H1 (cell line): Measurements from ENCODE around the gene CAMSAP3. TPM values are rescaled to one million over a fixed set of nuclear protein-coding genes. Genes with fewer than 3 reads are reported as not detected.

Experiments used
- CTCF ChIA-PET: fragments of 300-600 bp; sonication (Branson Sonifier 250); formaldehyde crosslinking; loops from one replicate; lab custom pipeline; 2021; ENCODE audit not compliant: partially characterized antibody; lab: Charles Lee
- POLR2A ChIA-PET: fragments of 300-600 bp; sonication (Branson Sonifier 250); formaldehyde crosslinking; loops from one replicate; lab custom pipeline; 2021; ENCODE audit warnings: inconsistent platforms; ENCODE audit not compliant: partially characterized antibody; lab: Charles Lee
- DNase-seq, 2 experiments: peaks; one replicate each; pipeline versions ENCODE4 v3.0.0 to v3.0.0-alpha.2; 2010 to 2022; ENCODE audit warnings: low spot score in 2 of 2, low read depth in 1 of 2, mixed read lengths in 1 of 2
- FAIRE-seq: peaks from 2 replicates; lab custom pipeline; 2011; peaks lifted over from hg19 to GRCh38; lab: Jason Lieb, UNC
- H2AFZ ChIP-seq: 2 replicates; pipeline ENCODE4 v1.8.1; 2012; ENCODE audit warnings: low read length, inconsistent platforms
- H2AK5ac ChIP-seq: 2 replicates; pipeline ENCODE4 v1.6.1; 2013; ENCODE audit warnings: low read depth, low read length
- H2BK120ac ChIP-seq: replicated peaks from 2 replicates; pipeline ENCODE3; 2013; ENCODE audit warnings: low read depth, low read length, inconsistent platforms
- H2BK12ac ChIP-seq: 2 replicates; pipeline ENCODE4 v1.6.1; 2013; ENCODE audit warnings: low read depth, low read length
- H2BK15ac ChIP-seq: 2 replicates; pipeline ENCODE4 v1.6.1; 2013; ENCODE audit warnings: low read length
- H2BK20ac ChIP-seq: 2 replicates; pipeline ENCODE4 v1.6.1; 2013; ENCODE audit warnings: low read length
- H2BK5ac ChIP-seq: 2 replicates; pipeline ENCODE4 v1.6.1; 2013; ENCODE audit warnings: low read depth, low read length
- H3K14ac ChIP-seq: 2 replicates; pipeline ENCODE4 v1.6.1; 2013; ENCODE audit warnings: inconsistent platforms; ENCODE audit not compliant: insufficient read length
- H3K18ac ChIP-seq: 2 replicates; pipeline ENCODE4 v1.6.1; 2013; ENCODE audit warnings: low read length; ENCODE audit errors: extremely low read depth
- H3K23ac ChIP-seq: 2 replicates; pipeline ENCODE4 v1.6.1; 2013; ENCODE audit warnings: inconsistent platforms; ENCODE audit not compliant: insufficient read length
- H3K23me2 ChIP-seq: 2 replicates; pipeline ENCODE4 v1.6.1; 2013; ENCODE audit warnings: low read depth, low read length
- H3K27ac ChIP-seq: 2 replicates; pipeline ENCODE4 v1.6.1; 2011; ENCODE audit warnings: low read depth, low read length, inconsistent platforms
- H3K27me3 ChIP-seq, 4 experiments: replicated peaks in 1 of 4; 1 replicate in 1 of 4; 2 replicates in 3 of 4; pipeline versions ENCODE4 v1.6.1 to v1.8.1; 2011 to 2013; ENCODE audit warnings: low read length in 3 of 4, mild to moderate bottlenecking in 3 of 4, inconsistent platforms in 2 of 4, mixed read lengths in 2 of 4, moderate library complexity in 1 of 4; ENCODE audit not compliant: control insufficient read depth in 3 of 4, insufficient read depth in 3 of 4; ENCODE audit errors: extremely low read depth in 1 of 4
- H3K36me3 ChIP-seq, 4 experiments: 2 replicates each; pipeline versions ENCODE4 v1.6.1 to v1.8.1; 2011 to 2013; ENCODE audit warnings: mild to moderate bottlenecking in 4 of 4, low read length in 3 of 4, moderate library complexity in 2 of 4, control low read depth in 1 of 4, inconsistent platforms in 1 of 4; ENCODE audit not compliant: insufficient read depth in 4 of 4, control insufficient read depth in 2 of 4
- H3K4ac ChIP-seq: replicated peaks from 2 replicates; pipeline ENCODE3; 2013; ENCODE audit warnings: low read length, low read depth, mixed read lengths, inconsistent platforms; ENCODE audit not compliant: insufficient read length
- H3K4me1 ChIP-seq, 4 experiments: replicated peaks in 1 of 4; 1 replicate in 1 of 4; 2 replicates in 3 of 4; pipeline versions ENCODE4 v1.6.1 to v1.8.1; 2011 to 2013; ENCODE audit warnings: low read length in 3 of 4, inconsistent platforms in 2 of 4, mixed read lengths in 1 of 4; ENCODE audit not compliant: insufficient read depth in 4 of 4, control insufficient read depth in 3 of 4
- H3K4me2 ChIP-seq, 2 experiments: 2 replicates each; pipeline versions ENCODE4 v1.6.1 to v1.8.1; 2011 to 2013; ENCODE audit warnings: low read depth in 2 of 2, low read length in 2 of 2, control low read depth in 1 of 2, inconsistent platforms in 1 of 2, mild to moderate bottlenecking in 1 of 2; ENCODE audit not compliant: insufficient read depth in 1 of 2
- H3K4me3 ChIP-seq, 4 experiments: fragments of 200-600, 300-600 bp in 1 of 4; sonication (generic), shearing (Covaris generic), sonication (Bioruptor Twin) in 1 of 4; 2 replicates each; pipeline versions ENCODE4 v1.5.1 to v1.8.1; 2011 to 2016; ENCODE audit warnings: low read length in 4 of 4, low read depth in 3 of 4, control low read depth in 2 of 4, inconsistent platforms in 2 of 4, mild to moderate bottlenecking in 2 of 4, mixed read lengths in 1 of 4, moderate library complexity in 1 of 4; ENCODE audit not compliant: insufficient read depth in 2 of 4; ENCODE audit errors: extremely low read depth in 1 of 4
- H3K56ac ChIP-seq: replicated peaks from 2 replicates; pipeline ENCODE3; 2013; ENCODE audit warnings: low read depth, mild to moderate bottlenecking, mixed read lengths, low read length, inconsistent platforms; ENCODE audit not compliant: insufficient read length
- H3K79me1 ChIP-seq: 2 replicates; pipeline ENCODE4 v1.6.1; 2013; ENCODE audit warnings: low read depth, low read length, control low read depth
- H3K79me2 ChIP-seq, 2 experiments: 2 replicates each; pipeline versions ENCODE4 v1.6.1 to v1.8.1; 2012 to 2013; ENCODE audit warnings: low read length in 2 of 2, mild to moderate bottlenecking in 2 of 2, inconsistent platforms in 1 of 2; ENCODE audit not compliant: insufficient read depth in 2 of 2, control insufficient read depth in 1 of 2
- H3K9ac ChIP-seq, 4 experiments: replicated peaks in 1 of 4; 1 replicate in 1 of 4; 2 replicates in 3 of 4; pipeline versions ENCODE4 v1.6.1 to v1.8.1; 2011 to 2013; ENCODE audit warnings: low read depth in 3 of 4, low read length in 3 of 4, control low read depth in 2 of 4, mild to moderate bottlenecking in 2 of 4, moderate library complexity in 2 of 4, inconsistent platforms in 1 of 4; ENCODE audit errors: extremely low read depth in 1 of 4
- H3K9me3 ChIP-seq, 2 experiments: 2 replicates each; pipeline versions ENCODE4 v1.6.1 to v1.8.1; 2012 to 2013; ENCODE audit warnings: mild to moderate bottlenecking in 2 of 2, moderate library complexity in 2 of 2, control low read depth in 1 of 2, inconsistent platforms in 1 of 2, low read depth in 1 of 2, low read length in 1 of 2, mixed read lengths in 1 of 2; ENCODE audit not compliant: insufficient read depth in 2 of 2
- H4K20me1 ChIP-seq, 2 experiments: replicated peaks in 1 of 2; 2 replicates each; pipeline versions ENCODE3 to v1.8.1; 2011 to 2013; ENCODE audit warnings: inconsistent platforms in 2 of 2, low read length in 2 of 2, mild to moderate bottlenecking in 1 of 2; ENCODE audit not compliant: insufficient read depth in 2 of 2, control insufficient read depth in 1 of 2
- H4K5ac ChIP-seq: 2 replicates; pipeline ENCODE4 v1.6.1; 2013; ENCODE audit warnings: low read length, low read depth, mixed read lengths, inconsistent platforms; ENCODE audit not compliant: insufficient read length
- H4K8ac ChIP-seq: 2 replicates; pipeline ENCODE4 v1.8.0; 2013; ENCODE audit warnings: mild to moderate bottlenecking, moderate library complexity, low read length, inconsistent platforms; ENCODE audit not compliant: insufficient read depth; ENCODE audit errors: extremely low read depth
- H4K91ac ChIP-seq: replicated peaks from 2 replicates; pipeline ENCODE3; 2013; ENCODE audit warnings: low read length, mixed read lengths, inconsistent platforms; ENCODE audit not compliant: insufficient read length
- CHD2 ChIP-seq: IDR thresholded peaks from 2 replicates; pipeline ENCODE4 v1.6.1; 2012; ENCODE audit warnings: low read length, improper control_type of control experiment
- CTBP2 ChIP-seq: IDR thresholded peaks from 2 replicates; pipeline ENCODE4 v1.7.0; 2011; ENCODE audit warnings: borderline replicate concordance, mild to moderate bottlenecking, moderate library complexity, mixed read lengths, low read length; ENCODE audit not compliant: insufficient read depth, insufficient read length
- EZH2 ChIP-seq: fragments of 200-600 bp; sonication (generic); IDR thresholded peaks from 2 replicates; pipeline ENCODE4 v1.7.1; 2012; ENCODE audit warnings: low read depth, mild to moderate bottlenecking, moderate library complexity, low read length, inconsistent platforms; ENCODE audit not compliant: severe bottlenecking
- FOSL1 ChIP-seq: IDR thresholded peaks from 2 replicates; pipeline ENCODE4 v1.6.1; 2011; ENCODE audit warnings: mild to moderate bottlenecking, low read depth, low read length, moderate library complexity; ENCODE audit not compliant: insufficient read depth
- JUND ChIP-seq: IDR thresholded peaks from 2 replicates; pipeline ENCODE4 v1.6.1; 2011; ENCODE audit warnings: mild to moderate bottlenecking, improper control_type of control experiment, low read length
- KDM1A ChIP-seq: fragments of 200-600, 300-600 bp; sonication (generic); IDR thresholded peaks from 2 replicates; pipeline ENCODE4 v1.7.1; 2016; ENCODE audit warnings: mild to moderate bottlenecking, low read length, borderline replicate concordance
- POLR2AphosphoS5 ChIP-seq: IDR thresholded peaks from 2 replicates; pipeline ENCODE4 v1.6.1; 2011; ENCODE audit warnings: low read depth, low read length
- RBBP5 ChIP-seq: IDR thresholded peaks from 2 replicates; pipeline ENCODE4 v1.7.1; 2012; ENCODE audit warnings: low read depth, mild to moderate bottlenecking, inconsistent platforms, low read length, moderate library complexity, borderline replicate concordance
- SAP30 ChIP-seq: fragments of 300-600 bp; sonication (generic); IDR thresholded peaks from 2 replicates; pipeline ENCODE4 v1.7.1; 2012; ENCODE audit warnings: low read length, moderate library complexity, mild to moderate bottlenecking, inconsistent platforms; ENCODE audit not compliant: insufficient read depth, insufficient replicate concordance
- SP1 ChIP-seq: IDR thresholded peaks from 2 replicates; pipeline ENCODE4 v1.6.1; 2011; ENCODE audit warnings: low read depth, low read length
- SRF ChIP-seq: IDR thresholded peaks from 2 replicates; pipeline ENCODE4 v1.6.1; 2011; ENCODE audit warnings: mild to moderate bottlenecking, low read depth, low read length, moderate library complexity
- whole genome bisulfite sequencing, 2 experiments: shearing (Covaris generic) in 1 of 2; methylation state at CpG; one replicate each; pipeline versions ENCODE4 v1.1.6 to v1.1.7; 2013 to 2015; ENCODE audit warnings: low lambda C conversion rate in 2 of 2, mixed read lengths in 2 of 2, inconsistent platforms in 1 of 2, low coverage in 1 of 2, missing lambda C conversion rate in 1 of 2; ENCODE audit not compliant: insufficient replicate concordance in 2 of 2, insufficient coverage in 1 of 2, insufficient read length in 1 of 2; ENCODE audit errors: extremely low coverage in 1 of 2, missing lambda C conversion rate in 1 of 2; 5-methylcytosine and 5-hydroxymethylcytosine counted together
- polyA plus RNA-seq, 7 experiments: library from polyadenylated mRNA; depleted of rRNA in 3 of 7; stranded (reverse) in 5 of 7; unstranded in 2 of 7; fragments of >200 nt in 5 of 7; fragments of 200-250 nt in 2 of 7; gene quantifications; 1 replicate in 5 of 7; 2 replicates in 1 of 7; 4 replicates in 1 of 7; pipeline versions ENCODE4 v1.2.1 to v1.2.3, GENCODE V29; 2011 to 2013; ENCODE audit warnings: missing spikeins in 2 of 7, mixed read lengths in 2 of 7
- total RNA-seq: library from RNA; stranded (reverse); fragmentation: NEBNext Ultra II Directional; extraction: Animal tissue kit (Norgen Biotek cat#: 25700); gene quantifications from 2 replicates; pipeline ENCODE4 v1.2.1, GENCODE V29; 2021
- TF ChIP-seq, protein P1 (sequence below): IDR thresholded peaks from 2 replicates; pipeline ENCODE4 v1.6.1; 2012; ENCODE audit warnings: low read length, inconsistent platforms

CAMSAP3 gene
- total and polyA plus RNA-seq, 2 of the 8 experiments (the other 6 are each of a cell fraction or from before 2014, with no cell fraction given): 11.4 to 30.4 TPM

DNA sequence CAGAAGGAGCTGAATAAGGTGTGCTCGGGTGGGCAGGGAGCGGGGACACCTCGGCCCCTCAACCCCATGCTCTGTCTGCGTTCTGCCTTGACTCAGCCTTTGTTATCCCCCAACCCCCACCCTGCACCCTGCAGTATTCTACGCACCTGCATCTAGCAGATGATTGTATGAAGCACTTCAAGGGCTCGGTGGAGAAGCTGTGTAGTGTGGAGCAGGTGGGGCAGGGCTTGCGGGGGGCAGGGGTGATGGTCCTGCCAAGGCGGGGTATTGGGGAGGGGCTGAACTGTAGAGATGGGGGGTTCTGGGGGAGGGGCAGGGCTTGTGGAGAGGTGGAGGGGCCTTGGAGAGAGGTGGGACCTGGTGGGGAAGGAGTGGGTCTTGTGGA, 47.4 kb downstream of the CAMSAP3 start:
- H3K27me3 ChIP-seq: no peaks in the 10 kb centered on the region
- H3K27ac ChIP-seq: no peak overlapping the region
- no peak overlapping the region for H2BK15ac ChIP-seq
- H2BK120ac ChIP-seq: no peak overlapping the region
- CTCF ChIA-PET: interaction anchor here (0.6 to 1.5 kb wide), 2 partner anchors 156 to 891 kb away, joined by 3 read pairs; no protein-coding TSS in a partner anchor
- H3K14ac ChIP-seq: no peak overlapping the region
- no peaks in the 10 kb centered on the region; the same call in 1 of the 2 replicates for H3K79me1 ChIP-seq
- no peak overlapping the region for H2BK5ac ChIP-seq
- no peak overlapping the region for H3K4me2 ChIP-seq
- H3K4me1 ChIP-seq: peaks cover 0 to 5% (median 0%) of the 10 kb centered on the region in 4 experiments; a peak in 2 of 7 replicates
- H4K8ac ChIP-seq: no peak overlapping the region
- no peak overlapping the region for H3K23ac ChIP-seq
- H3K9ac ChIP-seq: no peak overlapping the region
- no peak overlapping the region for H3K4me3 ChIP-seq
- no peak overlapping the region for H2BK12ac ChIP-seq
- peaks cover 0 to 16% of the 10 kb centered on the region in 2 experiments for H4K20me1 ChIP-seq
- no peak overlapping the region for H2AK5ac ChIP-seq
- H4K5ac ChIP-seq: no peak overlapping the region
- H4K91ac ChIP-seq: no peak overlapping the region
- no peak for DNase-seq
- POLR2A ChIA-PET: interaction anchor here (0.6 to 2.3 kb wide), 4 partner anchors 10 to 188 kb away, joined by 3 to 11 read pairs (median 3); partner anchors contain the start of genes PCP2 and TRAPPC5
- peaks cover 0 to 6% (median 2%) of the 10 kb centered on the region in 4 experiments; a peak in 2 of 8 replicates for H3K36me3 ChIP-seq
- no peaks in the 10 kb centered on the region; a peak in 1 of 4 replicates for H3K9me3 ChIP-seq
- H2BK20ac ChIP-seq: no peak overlapping the region
- 94% methylated on average over 7 of the region's 8 CpGs; no CpG with 5 or more reads in 1 of the 2 experiments for WGBS, 2 experiments
- H2AFZ ChIP-seq: no peak overlapping the region
- H3K23me2 ChIP-seq: peaks cover 5% of the 10 kb centered on the region; the same call in 1 of the 2 replicates
- H3K79me2 ChIP-seq: peaks cover 0 to 3% of the 10 kb centered on the region in 2 experiments; a peak in 1 of 4 replicates
- FAIRE-seq: no peak
- no peak overlapping the region for H3K56ac ChIP-seq
- no peak overlapping the region for H3K4ac ChIP-seq
- no peak overlapping the region for H3K18ac ChIP-seq
- no peak for TF ChIP-seq KDM1A
- TF ChIP-seq JUND: no peak
- TF ChIP-seq POLR2AphosphoS5: no peak
- no peak for TF ChIP-seq CHD2
- TF ChIP-seq, protein P1, sequence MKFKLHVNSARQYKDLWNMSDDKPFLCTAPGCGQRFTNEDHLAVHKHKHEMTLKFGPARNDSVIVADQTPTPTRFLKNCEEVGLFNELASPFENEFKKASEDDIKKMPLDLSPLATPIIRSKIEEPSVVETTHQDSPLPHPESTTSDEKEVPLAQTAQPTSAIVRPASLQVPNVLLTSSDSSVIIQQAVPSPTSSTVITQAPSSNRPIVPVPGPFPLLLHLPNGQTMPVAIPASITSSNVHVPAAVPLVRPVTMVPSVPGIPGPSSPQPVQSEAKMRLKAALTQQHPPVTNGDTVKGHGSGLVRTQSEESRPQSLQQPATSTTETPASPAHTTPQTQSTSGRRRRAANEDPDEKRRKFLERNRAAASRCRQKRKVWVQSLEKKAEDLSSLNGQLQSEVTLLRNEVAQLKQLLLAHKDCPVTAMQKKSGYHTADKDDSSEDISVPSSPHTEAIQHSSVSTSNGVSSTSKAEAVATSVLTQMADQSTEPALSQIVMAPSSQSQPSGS: no peak
- no peak for TF ChIP-seq SP1
- TF ChIP-seq EZH2: no peak
- no peak for TF ChIP-seq CTBP2
- no peak for TF ChIP-seq FOSL1
- no peak for TF ChIP-seq SAP30
- no peak for TF ChIP-seq RBBP5
- TF ChIP-seq SRF: no peak
